Adipocyte (in vitro differentiated cells): ENCODE measurements around the gene ERVK3-1.

Experiments
- DNase-seq: peaks from one replicate; pipeline ENCODE4 v3.0.0-alpha.2; 2015; ENCODE audit warnings: low read depth
- H3K27me3 ChIP-seq: replicated peaks from 2 replicates; pipeline ENCODE4 v1.7.0; 2013; ENCODE audit warnings: mild to moderate bottlenecking, low read length, moderate library complexity; ENCODE audit not compliant: control insufficient read depth, insufficient read depth
- H3K36me3 ChIP-seq: 2 replicates; pipeline ENCODE4 v1.7.0; 2013; ENCODE audit warnings: low read length, mild to moderate bottlenecking, moderate library complexity; ENCODE audit not compliant: control insufficient read depth, insufficient read depth, severe bottlenecking
- H3K4me1 ChIP-seq: 2 replicates; pipeline ENCODE4 v1.7.0; 2013; ENCODE audit warnings: mild to moderate bottlenecking, low read length, moderate library complexity; ENCODE audit not compliant: control insufficient read depth, insufficient read depth
- H3K4me3 ChIP-seq: 2 replicates; pipeline ENCODE4 v1.7.0; 2013; ENCODE audit warnings: mild to moderate bottlenecking, low read length, moderate library complexity
- H3K9ac ChIP-seq: 2 replicates; pipeline ENCODE4 v1.7.0; 2013; ENCODE audit warnings: mild to moderate bottlenecking, low read length, moderate library complexity
- H3K9me3 ChIP-seq: 2 replicates; pipeline ENCODE4 v1.7.0; 2013; ENCODE audit warnings: mild to moderate bottlenecking, low read length, moderate library complexity; ENCODE audit not compliant: control insufficient read depth

The ERVK3-1 gene

GRCh38 chr19:58328999-58329398 lies 23.8 kb downstream of the ERVK3-1 start:
- Histone ChIP-seq H3K4me3 (no peak overlapping the region), H3K4me1 (peaks cover 19% of the 10 kb centered on the region), H3K36me3 (no peaks in the 10 kb centered on the region), H3K9me3 (no peaks in the 10 kb centered on the region), H3K27me3 (no peaks in the 10 kb centered on the region), H3K9ac (no peak overlapping the region)
- no peak for DNase-seq

- H3K4me1 ChIP-seq, result peaks cover 18% of the 10 kb centered on the region
- peak; percentile 45 for DNase-seq
- no peaks in the 10 kb centered on the region for H3K27me3 ChIP-seq
- H3K9ac ChIP-seq, result peak overlapping the region; percentile 63
- H3K9me3 ChIP-seq, result no peaks in the 10 kb centered on the region
- no peak overlapping the region for H3K4me3 ChIP-seq
- peaks cover 8% of the 10 kb centered on the region for H3K36me3 ChIP-seq
Observed at GRCh38 chr19:58330458-58330857, 25.3 kb downstream of the ERVK3-1 start.

GRCh38 chr19:58332697-58333096 lies 27.5 kb downstream of the ERVK3-1 start:
- H3K4me3 ChIP-seq, result no peak overlapping the region

GRCh38 chr19:58334691-58335249 lies 29.6 kb downstream of the ERVK3-1 start:
- Histone ChIP-seq H3K4me3 (no peak overlapping the region), H3K36me3 (peaks cover 27% of the 10 kb centered on the region), H3K9ac (no peak overlapping the region), H3K4me1 (peaks cover 4% of the 10 kb centered on the region), H3K27me3 (no peaks in the 10 kb centered on the region), H3K9me3 (no peaks in the 10 kb centered on the region)
- DNase-seq, result no peak

More at GRCh38 chr19:58332697-58333096, 27.5 kb downstream of the ERVK3-1 start:
- Histone ChIP-seq H3K27me3 (no peaks in the 10 kb centered on the region), H3K9me3 (no peaks in the 10 kb centered on the region), H3K9ac (no peak overlapping the region), H3K36me3 (peaks cover 11% of the 10 kb centered on the region), H3K4me1 (peaks cover 11% of the 10 kb centered on the region)
- DNase-seq, result no peak

- no peaks in the 10 kb centered on the region for H3K27me3 ChIP-seq
- no peaks in the 10 kb centered on the region for H3K9me3 ChIP-seq
- H3K36me3 ChIP-seq, result peaks cover 27% of the 10 kb centered on the region
- peaks cover 3% of the 10 kb centered on the region for H3K4me1 ChIP-seq
- no peak overlapping the region for H3K4me3 ChIP-seq
- DNase-seq, result no peak
- H3K9ac ChIP-seq, result no peak overlapping the region
Observed at GRCh38 chr19:58335630-58336029, 30.5 kb downstream of the ERVK3-1 start.

GRCh38 chr19:58336216-58336615 lies 31.0 kb downstream of the ERVK3-1 start:
- H3K36me3 ChIP-seq, result peaks cover 27% of the 10 kb centered on the region
- H3K4me3 ChIP-seq, result no peak overlapping the region
- no peaks in the 10 kb centered on the region for H3K27me3 ChIP-seq
- no peak overlapping the region for H3K9ac ChIP-seq
- DNase-seq, result no peak
- no peaks in the 10 kb centered on the region for H3K4me1 ChIP-seq
- no peaks in the 10 kb centered on the region for H3K9me3 ChIP-seq

GRCh38 chr19:58336820-58337219 lies 31.6 kb downstream of the ERVK3-1 start:
- Histone ChIP-seq H3K4me3 (no peak overlapping the region), H3K36me3 (peaks cover 27% of the 10 kb centered on the region), H3K27me3 (no peaks in the 10 kb centered on the region), H3K9ac (no peak overlapping the region), H3K4me1 (no peaks in the 10 kb centered on the region), H3K9me3 (no peaks in the 10 kb centered on the region)
- no peak for DNase-seq

- H3K27me3 ChIP-seq, result no peaks in the 10 kb centered on the region
- H3K4me3 ChIP-seq, result no peak overlapping the region
- no peak for DNase-seq
- H3K4me1 ChIP-seq, result no peaks in the 10 kb centered on the region
- no peak overlapping the region for H3K9ac ChIP-seq
- peaks cover 27% of the 10 kb centered on the region for H3K36me3 ChIP-seq
- no peaks in the 10 kb centered on the region for H3K9me3 ChIP-seq
Observed at GRCh38 chr19:58338336-58338735, 33.2 kb downstream of the ERVK3-1 start.

- H3K9me3 ChIP-seq, result no peaks in the 10 kb centered on the region
- no peak for DNase-seq
- peaks cover 27% of the 10 kb centered on the region for H3K36me3 ChIP-seq
Observed at GRCh38 chr19:58338825-58339558, 33.8 kb downstream of the ERVK3-1 start.

GRCh38 chr19:58345558-58345957 lies 40.4 kb downstream of the ERVK3-1 start:
- DNase-seq, result peak; percentile 21
- Histone ChIP-seq H3K9ac (no peak overlapping the region), H3K27me3 (no peaks in the 10 kb centered on the region), H3K36me3 (no peaks in the 10 kb centered on the region), H3K4me3 (no peak overlapping the region), H3K9me3 (no peaks in the 10 kb centered on the region), H3K4me1 (peaks cover 17% of the 10 kb centered on the region)

More at GRCh38 chr19:58338825-58339558, 33.8 kb downstream of the ERVK3-1 start:
- H3K4me1 ChIP-seq, result no peaks in the 10 kb centered on the region
- no peak overlapping the region for H3K9ac ChIP-seq
- no peaks in the 10 kb centered on the region for H3K27me3 ChIP-seq
- no peak overlapping the region for H3K4me3 ChIP-seq

GRCh38 chr19:58346961-58347929 lies 42.1 kb downstream of the ERVK3-1 start:
- DNase-seq, result peak; percentile 94
- Histone ChIP-seq H3K4me3 (peak overlapping the region; percentile 86), H3K9me3 (no peaks in the 10 kb centered on the region), H3K27me3 (no peaks in the 10 kb centered on the region), H3K36me3 (no peaks in the 10 kb centered on the region), H3K9ac (peak overlapping the region; percentile 87), H3K4me1 (peaks cover 17% of the 10 kb centered on the region)
